HepG2 (cell line): ENCODE data around the gene TICAM2.

Experiments used
- ARNTL ChIP-seq: sonication (generic); formaldehyde crosslinking; IDR thresholded peaks from 2 replicates; pipeline ENCODE4 v1.4.0; 2020; ENCODE audit warnings: mild to moderate bottlenecking, missing genetic modification reagents
- BRCA1 ChIP-seq: sonication (generic); formaldehyde crosslinking; IDR thresholded peaks from 2 replicates; pipeline ENCODE4 v1.4.0; 2020; ENCODE audit warnings: missing genetic modification reagents
- CBFB ChIP-seq: sonication (generic); formaldehyde crosslinking; IDR thresholded peaks from 2 replicates; pipeline ENCODE4 v1.4.0; 2020; ENCODE audit warnings: missing genetic modification reagents
- GTF2F1 ChIP-seq: fragments of 150-350 bp; IDR thresholded peaks from 2 replicates; pipeline ENCODE4 v1.6.1; 2014; ENCODE audit warnings: low read length
- NCOR1 ChIP-seq: fragments of 200-600 bp; sonication (generic); IDR thresholded peaks from 2 replicates; pipeline ENCODE4 v1.7.0; 2017; ENCODE audit warnings: antibody characterized with exemption, low read length, borderline replicate concordance
- NFE2L2 ChIP-seq: fragments of 150-350 bp; IDR thresholded peaks from 2 replicates; pipeline ENCODE4 v1.6.1; 2014; ENCODE audit warnings: low read length
- POLR2AphosphoS5 ChIP-seq: IDR thresholded peaks from 2 replicates; pipeline ENCODE4 v1.6.1; 2012; ENCODE audit warnings: low read depth, low read length
- REST ChIP-seq, 2 experiments: IDR thresholded peaks; 2 replicates each; pipeline ENCODE4 v1.6.1; 2011 to 2012; ENCODE audit warnings: low read length in 2 of 2, borderline replicate concordance in 1 of 2, low read depth in 1 of 2, mild to moderate bottlenecking in 1 of 2, moderate library complexity in 1 of 2
- TAF15 ChIP-seq: fragments of 200-400 bp; formaldehyde crosslinking; IDR thresholded peaks from one replicate; pipeline ENCODE4 v1.6.1; 2018; ENCODE audit warnings: mild to moderate bottlenecking, low read depth, low read length; ENCODE audit not compliant: poor library complexity, severe bottlenecking
- ZNF280B ChIP-seq: sonication (generic); formaldehyde crosslinking; IDR thresholded peaks from 2 replicates; pipeline ENCODE4 v1.5.0; 2020; ENCODE audit warnings: missing genetic modification reagents, mild to moderate bottlenecking, borderline replicate concordance
- ZNF816 ChIP-seq: sonication (generic); formaldehyde crosslinking; IDR thresholded peaks from 2 replicates; pipeline ENCODE4 v1.8.0; 2022; ENCODE audit warnings: missing genetic modification reagents, mild to moderate bottlenecking, borderline replicate concordance
- TF ChIP-seq, protein P1 (sequence below): sonication (generic); formaldehyde crosslinking; IDR thresholded peaks from 2 replicates; pipeline ENCODE4 v1.5.0; 2020; ENCODE audit warnings: mild to moderate bottlenecking, missing genetic modification reagents, moderate library complexity

DNA sequence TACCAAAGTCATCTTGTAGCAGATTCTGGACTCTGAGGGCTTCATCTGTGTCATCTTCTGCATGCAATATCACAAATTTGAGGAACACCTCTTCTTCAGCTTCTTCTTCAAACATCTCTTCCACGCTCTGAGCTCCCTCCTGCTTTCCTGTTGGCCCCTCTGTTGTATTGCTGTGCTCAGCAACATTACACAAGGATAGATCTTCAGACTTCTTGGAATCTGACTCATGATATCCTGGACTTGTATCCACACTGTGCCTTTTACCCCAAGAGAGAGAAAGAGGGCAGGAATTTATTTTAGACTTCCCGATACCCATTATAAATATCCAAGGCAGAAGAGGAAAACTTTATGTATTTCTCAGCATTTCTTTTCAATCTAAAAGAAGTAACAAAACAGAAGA, 21.3 kb downstream of the TICAM2 start:
- TF ChIP-seq REST (IDR thresholded peaks at IDR 0.05; ENCODE audit: borderline replicate concordance in 1 of 2, low read depth in 1 of 2, low read length in 2 of 2): no peak
- TF ChIP-seq NCOR1: no peak
- TF ChIP-seq, protein P1, sequence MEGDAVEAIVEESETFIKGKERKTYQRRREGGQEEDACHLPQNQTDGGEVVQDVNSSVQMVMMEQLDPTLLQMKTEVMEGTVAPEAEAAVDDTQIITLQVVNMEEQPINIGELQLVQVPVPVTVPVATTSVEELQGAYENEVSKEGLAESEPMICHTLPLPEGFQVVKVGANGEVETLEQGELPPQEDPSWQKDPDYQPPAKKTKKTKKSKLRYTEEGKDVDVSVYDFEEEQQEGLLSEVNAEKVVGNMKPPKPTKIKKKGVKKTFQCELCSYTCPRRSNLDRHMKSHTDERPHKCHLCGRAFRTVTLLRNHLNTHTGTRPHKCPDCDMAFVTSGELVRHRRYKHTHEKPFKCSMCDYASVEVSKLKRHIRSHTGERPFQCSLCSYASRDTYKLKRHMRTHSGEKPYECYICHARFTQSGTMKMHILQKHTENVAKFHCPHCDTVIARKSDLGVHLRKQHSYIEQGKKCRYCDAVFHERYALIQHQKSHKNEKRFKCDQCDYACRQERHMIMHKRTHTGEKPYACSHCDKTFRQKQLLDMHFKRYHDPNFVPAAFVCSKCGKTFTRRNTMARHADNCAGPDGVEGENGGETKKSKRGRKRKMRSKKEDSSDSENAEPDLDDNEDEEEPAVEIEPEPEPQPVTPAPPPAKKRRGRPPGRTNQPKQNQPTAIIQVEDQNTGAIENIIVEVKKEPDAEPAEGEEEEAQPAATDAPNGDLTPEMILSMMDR: no peak
- TF ChIP-seq ZNF280B (CRISPR knock-in tag): no peak
- TF ChIP-seq ZNF816 (CRISPR knock-in tag): no peak
- TF ChIP-seq BRCA1 (CRISPR knock-in tag): no peak
- TF ChIP-seq TAF15: no peak
- no peak for TF ChIP-seq GTF2F1
- TF ChIP-seq NFE2L2: no peak
- TF ChIP-seq ARNTL: no peak
- TF ChIP-seq POLR2AphosphoS5: no peak
- no peak for TF ChIP-seq CBFB
